Ovary (tissue), 9 donors: Measurements from ENCODE around the gene TEX2. TPM values are rescaled to one million over a fixed set of nuclear protein-coding genes. Genes with fewer than 3 reads are reported as not detected.

Experiments used
- DNase-seq, 5 donors: peaks; one replicate each; pipeline ENCODE4 v3.0.0-alpha.2; 2019 to 2020
- H3K27ac ChIP-seq, 2 donors: fragments of 200-600 bp; one replicate each; pipeline versions ENCODE4 v1.5.1 to v1.8.0; 2019 to 2022
- H3K27me3 ChIP-seq: fragments of 200-600 bp; one replicate; pipeline ENCODE4 v1.8.0; 2022
- H3K36me3 ChIP-seq: fragments of 200-600 bp; sonication (generic); one replicate; pipeline ENCODE4 v1.5.1; 2019
- H3K4me1 ChIP-seq: one replicate; pipeline ENCODE4 v1.8.1; 2013; ENCODE audit warnings: mild to moderate bottlenecking, moderate library complexity; ENCODE audit not compliant: insufficient read depth
- H3K4me3 ChIP-seq: fragments of 200-600 bp; sonication (generic); one replicate; pipeline ENCODE4 v1.5.1; 2017
- H3K9me3 ChIP-seq, 2 donors: fragments of 200-600 bp in 1 of 2; sonication (generic) in 1 of 2; one replicate each; pipeline versions ENCODE4 v1.5.1 to v1.8.1; 2013 to 2019; ENCODE audit warnings: mild to moderate bottlenecking in 1 of 2, moderate library complexity in 1 of 2
- CTCF ChIP-seq, 3 donors: fragments of 450-650 bp in 2 of 3; fragments of 200-600 bp in 1 of 3; IDR thresholded peaks; one replicate each; pipeline versions ENCODE4 v1.5.1 to v1.8.0; 2016 to 2022; ENCODE audit warnings: antibody characterized with exemption in 3 of 3, mild to moderate bottlenecking in 1 of 3
- EP300 ChIP-seq: sonication (generic); formaldehyde crosslinking; IDR thresholded peaks from one replicate; pipeline ENCODE4 v1.6.1; 2017; ENCODE audit warnings: antibody characterized with exemption
- POLR2A ChIP-seq: fragments of 450-650 bp; IDR thresholded peaks from one replicate; pipeline ENCODE4 v1.6.1; 2017; ENCODE audit warnings: antibody characterized with exemption, mild to moderate bottlenecking, moderate library complexity
- WGBS, 3 donors: extraction: QIAGEN DNeasy Blood & Tissue Kit in 1 of 3; methylation state at CpG; one replicate each; pipeline versions ENCODE4 v1.1.5 to v1.1.7; 2013 to 2017; 5-methylcytosine and 5-hydroxymethylcytosine counted together
- intact Hi-C, 4 donors: fragments of 100-400 bp; cut with DNase I; formaldehyde crosslinking; loops; one replicate each; pipeline versions ENCODE4 v1.11.0 to v1.15.1; 2022 to 2023
- polyA plus RNA-seq, 2 donors: library from polyadenylated mRNA; stranded (reverse); fragments of 200-250 nt in 1 of 2; fragments of 350-450 nt in 1 of 2; fragmentation: Illumina TruSeq in 1 of 2; extraction: RNeasy Lipid Tissue Mini Kit (QIAGEN cat#74804) in 1 of 2; gene quantifications; one replicate each; pipeline ENCODE4 v1.2.3, GENCODE V29; 2013 to 2014
- total RNA-seq, 7 donors: library from RNA; depleted of rRNA in 2 of 7; stranded (reverse); fragments of >200 nt in 2 of 7; fragmentation: NEBNext Ultra II Directional in 3 of 7; extraction: Animal tissue kit (Norgen Biotek cat#: 25700) in 3 of 7; gene quantifications; one replicate each; pipeline versions ENCODE4 v1.1.0 to v1.2.4, GENCODE V29; 2016 to 2023
- donor health status: DM: no; HTN: no; CAD: no; lungs with moderate emphysema.
- donor health status: DM: no; HTN: no; CAD: no.
- donor health status: Bipolar disorder and iron deficiency.
- donor health status: DM: yes; HTN: yes; CAD: no.
- donor health status: DM: no; HTN: no; CAD: no.
- donor health status: DM: yes; HTN: yes; CAD: no.

Gene TEX2
- total and polyA plus RNA-seq, 9 donors = 13.9 to 36.7 (median 31.4) TPM

- no peak for TF ChIP-seq POLR2A
- TF ChIP-seq CTCF (IDR thresholded peaks at IDR 0.05) = no peak
- TF ChIP-seq EP300 = no peak
Observed at GRCh38 chr17:64304551-64304950, 41.5 kb upstream of the TEX2 start.

GRCh38 chr17:64300699-64300965, 37.6 kb upstream of the TEX2 start:
- 65 to 73% (median 66%) methylated on average over 8 of the region's 8 CpGs for WGBS, 3 donors
- no peaks in the 10 kb centered on the region for H3K36me3 ChIP-seq
- H3K4me1 ChIP-seq = no peaks in the 10 kb centered on the region
- intact Hi-C loops = no loop called here
- no peak overlapping the region for H3K27ac ChIP-seq
- no peak for TF ChIP-seq EP300
- TF ChIP-seq POLR2A = no peak
- no peak for TF ChIP-seq CTCF (IDR thresholded peaks at IDR 0.05)
- DNase-seq = no peak
- H3K4me3 ChIP-seq = no peak overlapping the region
- H3K27me3 ChIP-seq = no peaks in the 10 kb centered on the region
- H3K9me3 ChIP-seq = no peaks in the 10 kb centered on the region

More at GRCh38 chr17:64304551-64304950, 41.5 kb upstream of the TEX2 start:
- DNase-seq = no peak
- 60 to 77% (median 67%) methylated on average over 2 of the region's 2 CpGs for WGBS, 3 donors
- H3K9me3 ChIP-seq = no peaks in the 10 kb centered on the region
- H3K27me3 ChIP-seq = no peaks in the 10 kb centered on the region
- H3K27ac ChIP-seq = no peak overlapping the region
- peaks cover 1% of the 10 kb centered on the region for H3K4me1 ChIP-seq
- H3K4me3 ChIP-seq = no peak overlapping the region
- H3K36me3 ChIP-seq = no peaks in the 10 kb centered on the region
- intact Hi-C loops = no loop called here

GRCh38 chr17:64297467-64298088, 34.5 kb upstream of the TEX2 start:
- no peaks in the 10 kb centered on the region for H3K9me3 ChIP-seq
- no peak for TF ChIP-seq CTCF (IDR thresholded peaks at IDR 0.05)
- no peak for TF ChIP-seq EP300
- no peak for TF ChIP-seq POLR2A
- H3K4me3 ChIP-seq = no peak overlapping the region
- 91 to 96% (median 92%) methylated on average over 8 of the region's 8 CpGs for whole genome bisulfite sequencing, 3 donors
- DNase-seq = no peak
- H3K27ac ChIP-seq = no peak overlapping the region
- intact Hi-C loops = no loop called here
- no peaks in the 10 kb centered on the region for H3K4me1 ChIP-seq
- no peaks in the 10 kb centered on the region for H3K27me3 ChIP-seq
- no peaks in the 10 kb centered on the region for H3K36me3 ChIP-seq

- no peak for DNase-seq
- intact Hi-C loops = no loop called here
- no peaks in the 10 kb centered on the region for H3K27me3 ChIP-seq
- TF ChIP-seq POLR2A (no peak), CTCF (IDR thresholded peaks at IDR 0.05) (no peak), EP300 (no peak)
- H3K4me1 ChIP-seq = no peaks in the 10 kb centered on the region
- no peak overlapping the region for H3K4me3 ChIP-seq
- 61 to 82% (median 69%) methylated on average over 5 of the region's 5 CpGs for WGBS, 3 donors
- no peaks in the 10 kb centered on the region for H3K36me3 ChIP-seq
- no peak overlapping the region for H3K27ac ChIP-seq
- H3K9me3 ChIP-seq = no peaks in the 10 kb centered on the region
Observed at GRCh38 chr17:64296246-64296645, 33.2 kb upstream of the TEX2 start.
